NCI-H2081 treated with DMSO at 0.1 percent for 48 hours (cell line): ENCODE data around the gene SPATA19.

Experiments used
- DNase-seq: peaks from one replicate; lab custom pipeline; 2025; lab: John Stamatoyannopoulos, UW

The SPATA19 gene

DNA sequence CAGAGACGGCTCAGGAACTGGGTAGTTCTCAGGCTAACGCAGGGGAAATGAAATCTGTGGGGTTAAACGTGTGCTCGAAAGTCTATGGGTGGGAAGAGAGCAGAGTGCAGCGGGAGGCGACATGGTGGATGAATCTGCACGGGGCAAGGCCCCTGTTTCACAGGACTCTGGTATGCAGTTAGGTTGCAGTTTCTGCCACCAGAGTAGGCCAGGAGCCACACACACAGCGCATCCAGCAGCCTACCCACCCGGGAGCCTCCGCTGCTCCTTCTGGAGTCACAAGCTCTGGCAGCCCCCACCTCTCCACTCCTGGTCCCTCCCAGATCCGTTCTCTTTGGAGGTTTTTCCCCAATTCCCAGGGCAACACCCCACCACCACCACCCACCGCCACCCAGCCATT lies 27.0 kb downstream of the SPATA19 start:
- no peak for DNase-seq

DNA sequence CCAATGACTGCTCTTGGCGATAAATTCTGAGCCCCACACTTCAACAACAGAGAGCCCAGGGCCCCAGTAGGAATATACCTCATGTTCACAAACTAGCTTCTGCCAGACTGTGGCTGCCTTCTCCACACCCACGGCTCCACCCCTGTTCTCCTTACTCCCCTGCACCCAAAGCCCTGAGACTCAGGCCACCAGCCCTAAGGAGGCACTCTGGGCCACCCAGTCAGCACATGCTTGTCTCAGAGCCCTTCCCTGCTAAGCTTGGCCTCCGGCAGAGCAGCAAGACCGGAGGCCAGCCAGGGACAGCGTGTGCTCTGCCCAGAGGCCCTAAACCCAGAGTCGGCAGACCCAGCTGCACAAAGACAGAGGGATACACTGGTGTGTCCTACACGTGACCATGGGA lies 27.9 kb downstream of the SPATA19 start:
- DNase-seq = no peak

DNA sequence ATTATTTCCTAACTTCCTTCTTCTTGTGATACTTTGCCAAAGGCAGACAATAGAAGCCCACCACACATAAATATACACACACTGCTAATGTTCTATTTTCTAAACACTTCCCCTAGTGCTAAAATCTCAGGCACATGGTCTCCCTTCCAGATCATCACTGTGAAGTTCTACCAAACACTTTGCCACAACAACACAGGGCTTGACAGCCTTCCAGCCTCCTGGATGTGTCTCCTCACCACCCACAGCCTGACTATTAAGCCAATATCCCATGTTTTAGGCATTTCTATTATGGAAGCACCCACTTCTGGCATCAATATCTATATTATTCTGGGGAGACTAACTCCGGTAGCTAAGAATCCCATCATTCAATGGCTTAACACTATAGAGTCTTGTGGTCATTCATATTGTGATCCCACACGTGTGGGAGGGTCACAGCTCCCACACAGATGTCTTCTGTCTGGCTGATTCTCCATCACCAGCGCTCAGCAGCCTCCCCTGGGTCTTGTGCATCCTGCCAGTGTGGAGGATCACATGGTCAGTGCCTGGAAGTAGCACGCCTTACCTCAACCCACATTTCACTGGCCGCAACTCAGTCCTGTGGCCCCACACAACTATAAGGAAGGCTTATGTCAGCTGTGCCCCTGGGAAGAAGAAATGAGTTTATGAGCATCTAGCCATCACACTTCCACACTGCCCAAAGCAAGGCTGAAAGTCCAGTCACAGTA lies 29.0 kb downstream of the SPATA19 start:
- DNase-seq = no peak

GRCh38 chr11:133815636-133816035 lies 29.7 kb downstream of the SPATA19 start:
- no peak for DNase-seq

DNA sequence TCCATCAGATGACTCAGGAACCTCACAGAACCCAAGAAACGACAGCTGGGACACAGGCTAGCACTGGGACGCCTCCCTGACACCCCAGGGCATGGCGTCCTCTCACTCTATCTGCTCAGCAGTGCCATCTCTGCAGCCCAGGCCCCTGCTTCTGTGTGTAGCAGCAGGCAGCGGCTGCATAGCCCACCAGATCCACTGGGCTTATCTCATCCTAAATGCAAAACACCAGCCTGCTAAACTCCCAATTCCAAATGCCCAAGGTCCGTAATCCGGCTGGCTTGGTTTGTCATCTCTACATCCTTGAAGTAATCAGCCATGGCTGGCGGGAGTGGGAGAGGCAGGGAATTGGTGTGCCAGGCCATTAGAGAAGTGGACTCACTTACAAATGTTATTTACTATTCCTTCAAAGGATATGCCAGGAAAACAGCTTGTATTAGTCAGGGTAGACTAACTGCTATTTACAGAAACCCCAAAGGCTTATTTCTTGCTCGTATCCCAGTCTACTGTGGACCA lies 30.7 kb downstream of the SPATA19 start:
- no peak for DNase-seq

DNA sequence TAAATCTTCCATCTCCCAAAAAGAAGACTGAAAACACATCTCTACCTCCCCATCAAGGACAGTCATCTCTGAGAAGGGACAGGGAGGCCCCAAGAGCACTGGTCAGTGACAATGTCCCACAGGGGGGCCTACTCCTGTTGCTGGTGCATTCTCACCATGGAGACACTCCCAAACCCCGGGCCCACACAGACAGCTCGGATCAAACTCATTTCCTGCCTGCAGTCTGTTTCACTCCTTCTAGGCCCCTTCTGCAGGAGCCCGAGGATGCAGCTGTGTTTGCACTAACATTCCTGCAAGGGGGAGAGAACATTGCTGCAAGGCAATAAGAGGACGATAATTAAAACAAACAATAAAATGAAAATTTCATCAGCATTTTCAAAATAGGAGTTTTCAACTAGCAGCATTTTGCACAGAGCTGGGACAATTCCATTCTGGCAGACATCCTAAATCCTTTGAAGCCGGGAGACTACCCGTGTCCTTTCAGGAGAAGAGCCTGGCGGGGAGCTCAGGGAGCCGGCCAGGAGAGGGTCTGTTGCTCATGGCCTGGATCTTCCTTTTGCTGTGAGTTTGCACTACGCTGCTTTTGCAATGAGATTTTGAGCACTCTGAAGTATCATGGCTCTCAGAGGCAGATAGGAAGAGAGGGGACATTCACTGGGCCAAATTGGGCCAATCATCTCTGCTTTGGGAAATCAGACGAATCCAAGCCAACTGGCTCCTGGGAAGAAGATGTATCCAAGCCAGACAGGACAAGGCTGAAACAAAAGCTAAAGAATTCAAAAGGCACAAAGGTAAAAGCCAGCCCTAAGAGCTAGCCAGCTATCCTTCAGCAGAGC lies 33.2 kb downstream of the SPATA19 start:
- no peak for DNase-seq

DNA sequence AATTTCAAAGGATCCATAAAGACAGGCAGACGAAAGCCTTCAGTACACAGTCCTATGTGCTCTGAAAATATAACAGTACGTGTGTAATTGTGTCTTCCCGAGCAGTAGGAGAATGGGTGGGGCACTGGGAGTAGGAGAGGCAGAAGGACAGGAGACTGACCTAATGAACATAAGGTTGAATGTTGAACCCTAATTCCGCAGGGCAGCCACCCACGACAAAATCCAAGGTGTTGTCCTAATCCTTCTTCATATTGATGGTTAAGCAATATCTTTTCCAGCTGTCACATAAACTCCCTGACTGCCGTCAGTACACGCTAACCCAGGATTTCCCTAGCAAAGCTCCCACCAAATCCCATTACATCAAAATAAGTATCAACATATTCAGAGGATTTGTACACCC lies 34.5 kb downstream of the SPATA19 start:
- DNase-seq = no peak

DNA sequence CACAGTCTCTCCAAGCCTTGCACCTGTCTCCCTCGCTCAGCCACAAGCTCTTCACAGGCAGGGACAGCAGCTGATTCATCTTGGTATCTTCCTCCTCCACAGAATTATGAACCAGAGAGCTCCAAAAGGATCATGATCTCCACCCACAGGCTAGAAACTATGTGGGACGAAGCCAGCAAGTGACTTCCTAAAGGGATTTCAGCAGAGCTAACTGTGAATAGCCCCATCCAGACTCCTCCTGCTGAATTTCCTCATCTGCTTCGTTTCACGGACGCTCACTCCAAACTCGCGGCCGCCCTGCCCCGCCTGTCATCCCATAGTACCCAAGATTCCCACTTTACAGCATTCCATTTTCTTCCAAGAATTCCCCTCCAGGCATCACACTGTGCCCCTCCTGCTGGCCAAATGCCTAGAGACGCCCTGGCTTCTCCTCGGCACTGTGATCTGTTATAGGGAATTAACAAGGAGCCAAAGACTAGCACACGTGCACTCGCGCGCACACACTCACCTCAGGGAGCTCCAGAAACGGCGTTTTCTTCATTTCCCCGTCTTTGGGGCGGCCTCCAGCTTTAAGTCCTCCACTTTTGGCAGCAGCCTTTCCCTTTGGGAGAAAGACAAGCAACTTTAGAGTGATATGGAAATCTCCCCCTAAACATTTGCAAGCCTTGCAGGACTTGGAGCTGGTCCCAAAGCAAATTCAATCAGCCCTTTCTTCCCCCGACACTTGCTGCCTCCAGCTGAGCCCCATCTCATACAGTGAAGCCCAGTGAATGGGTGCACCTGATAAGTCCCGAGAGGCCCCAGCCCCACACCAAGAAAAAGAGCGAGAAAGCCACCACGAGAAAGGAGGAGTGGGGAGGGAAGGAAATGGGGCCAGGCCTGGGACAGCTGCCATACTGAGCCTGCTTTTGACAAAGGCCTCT lies 35.5 kb downstream of the SPATA19 start:
- no peak for DNase-seq

- DNase-seq = no peak
These were observed 36.7 kb downstream of the SPATA19 start for GRCh38 chr11:133808393-133809140.

GRCh38 chr11:133803026-133803425 lies 42.3 kb downstream of the SPATA19 start:
- no peak for DNase-seq

DNA sequence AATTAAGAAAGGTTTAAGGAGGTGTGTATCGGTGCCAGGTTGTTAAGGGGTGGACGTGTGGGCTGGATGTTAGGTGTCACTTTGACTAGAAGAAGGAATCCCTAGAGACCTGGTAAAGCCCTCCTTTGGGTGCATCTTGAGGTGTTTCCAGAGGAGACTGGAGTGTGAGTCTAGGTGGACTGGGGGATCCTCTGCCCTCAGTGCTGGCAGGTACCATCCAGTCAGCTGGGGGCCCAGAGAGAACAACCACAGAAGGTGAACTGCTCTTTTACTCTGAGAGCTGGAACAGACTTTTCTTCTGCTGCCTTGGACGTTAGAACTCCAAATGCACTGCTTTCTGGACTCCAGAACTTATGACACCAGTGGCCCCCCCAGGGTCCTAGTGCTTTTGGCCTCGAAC lies 44.0 kb downstream of the SPATA19 start:
- DNase-seq = no peak

DNA sequence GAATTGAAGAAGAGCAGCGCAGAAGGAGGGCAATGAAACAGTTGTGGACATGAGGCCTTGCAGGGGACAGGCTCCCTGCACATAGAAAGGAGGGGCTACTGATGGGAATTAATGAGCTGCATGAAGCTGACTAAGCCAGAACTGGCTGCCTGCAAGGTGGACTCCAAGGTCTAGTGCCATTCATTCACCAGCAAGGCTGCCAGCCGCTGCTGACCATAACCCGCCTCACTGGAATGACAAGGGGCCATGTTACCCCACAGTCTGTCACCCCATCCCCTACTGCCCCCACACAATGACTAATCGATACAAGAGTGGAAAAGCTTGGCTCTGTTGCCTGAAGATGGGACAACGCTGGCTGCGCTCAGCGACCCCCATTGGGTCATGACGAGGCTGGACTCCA lies 44.6 kb downstream of the SPATA19 start:
- DNase-seq = no peak

GRCh38 chr11:133797554-133797953 lies 47.8 kb downstream of the SPATA19 start:
- DNase-seq = no peak

GRCh38 chr11:133796043-133796795 lies 49.1 kb downstream of the SPATA19 start:
- no peak for DNase-seq

GRCh38 chr11:133795088-133795487 lies 50.2 kb downstream of the SPATA19 start:
- DNase-seq = no peak

- DNase-seq = no peak
These were observed 51.1 kb downstream of the SPATA19 start for GRCh38 chr11:133794205-133794604.

GRCh38 chr11:133793271-133794035 lies 51.9 kb downstream of the SPATA19 start:
- no peak for DNase-seq

DNA sequence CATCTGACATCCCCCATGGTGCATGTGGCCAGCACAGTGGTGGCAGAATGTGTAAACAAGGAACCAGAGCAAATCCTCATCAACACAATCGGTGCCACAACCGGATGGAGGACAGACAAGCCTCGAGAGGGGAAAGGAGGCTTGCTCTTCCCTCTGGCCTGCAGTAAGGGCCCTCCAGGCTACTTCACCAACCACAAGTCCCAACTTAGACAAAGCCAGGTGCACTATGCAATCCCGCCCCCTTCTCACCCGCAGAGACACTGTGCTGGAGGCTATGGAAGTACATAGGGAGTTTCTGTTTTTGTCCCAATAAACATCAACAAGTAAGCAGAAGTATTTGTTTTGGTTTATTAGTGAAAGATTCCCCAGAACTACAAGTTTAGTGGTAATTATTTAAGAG lies 54.3 kb downstream of the SPATA19 start:
- no peak for DNase-seq
